NCI-H2171 treated with DMSO at 0.1 percent for 48 hours (cell line): ENCODE results near the gene EPB41L3.

ENCODE experiments used
- DNase-seq: peaks from one replicate; lab custom pipeline; 2025; lab: John Stamatoyannopoulos, UW

Gene EPB41L3

DNA sequence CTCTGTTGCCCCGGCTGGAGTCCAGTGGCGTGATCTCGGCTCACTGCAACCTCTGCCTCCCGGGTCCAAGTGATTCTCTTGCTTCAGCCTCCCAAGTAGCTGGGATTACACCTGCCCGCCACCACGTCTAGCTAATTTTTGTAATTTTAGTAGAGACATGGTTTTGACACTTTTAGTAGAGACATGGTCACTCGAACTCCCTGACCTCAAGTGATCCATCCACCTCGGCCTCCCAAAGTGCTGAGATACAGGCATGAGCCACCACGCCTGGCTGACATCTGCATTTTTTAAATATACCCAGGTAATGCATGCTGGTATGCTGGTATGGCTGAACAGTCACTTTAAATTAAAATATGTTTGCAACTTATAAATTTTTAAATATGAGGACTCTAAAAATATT is 91.9 kb downstream of the EPB41L3 start:
- DNase-seq = no peak

DNA sequence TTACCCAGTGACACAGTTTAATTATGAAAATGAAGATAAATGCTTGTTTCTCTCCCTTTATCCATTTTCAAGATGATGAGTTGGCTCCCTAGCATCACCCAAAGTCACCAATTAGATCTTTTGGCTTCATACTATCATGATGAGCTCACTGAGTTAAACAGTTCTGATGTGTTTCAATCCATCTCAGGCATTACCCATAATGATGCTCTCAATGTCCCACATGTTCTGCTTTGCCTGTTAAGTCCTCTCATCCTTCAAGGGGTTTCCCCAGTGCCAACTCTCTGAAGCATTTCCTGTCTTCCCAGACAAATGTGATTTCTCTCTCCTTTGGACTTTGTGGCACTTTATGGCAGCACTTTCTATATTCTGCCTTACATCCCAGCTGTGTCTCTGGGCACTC is 92.6 kb downstream of the EPB41L3 start:
- DNase-seq = no peak

DNA sequence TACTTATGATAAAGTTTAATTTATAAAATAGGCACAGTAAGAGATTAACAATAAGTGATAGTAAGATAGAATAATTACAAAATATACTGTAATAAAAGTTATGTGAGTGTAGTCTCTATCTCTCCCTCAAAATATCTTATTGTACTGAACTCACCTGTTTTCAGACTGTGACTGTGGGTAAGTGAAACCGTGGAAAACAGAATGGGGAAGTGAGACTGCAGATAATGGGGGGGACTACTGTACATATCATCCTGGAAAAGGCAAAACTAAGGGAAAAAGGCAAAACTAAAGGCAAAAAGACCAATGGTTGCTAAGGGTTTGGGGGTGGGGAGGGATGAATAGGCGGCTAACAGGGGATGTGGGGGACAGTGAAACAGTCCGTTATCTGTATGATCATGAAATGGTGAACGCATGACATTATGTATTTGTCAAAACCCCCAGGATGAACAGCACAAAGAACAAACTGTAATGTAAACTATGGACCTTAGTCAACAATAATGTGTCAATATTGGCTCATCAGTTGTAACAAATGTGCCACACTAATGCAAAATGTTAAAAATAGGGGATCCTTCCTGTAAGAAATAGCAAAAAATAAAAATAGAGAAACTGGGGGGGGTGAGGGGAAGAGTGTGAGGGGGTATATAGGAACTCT is 93.8 kb downstream of the EPB41L3 start:
- no peak for DNase-seq

GRCh38 chr18:5447442-5447841 is 96.4 kb downstream of the EPB41L3 start:
- DNase-seq = no peak

GRCh38 chr18:5444847-5445246 is 99.0 kb downstream of the EPB41L3 start:
- DNase-seq = no peak

DNA sequence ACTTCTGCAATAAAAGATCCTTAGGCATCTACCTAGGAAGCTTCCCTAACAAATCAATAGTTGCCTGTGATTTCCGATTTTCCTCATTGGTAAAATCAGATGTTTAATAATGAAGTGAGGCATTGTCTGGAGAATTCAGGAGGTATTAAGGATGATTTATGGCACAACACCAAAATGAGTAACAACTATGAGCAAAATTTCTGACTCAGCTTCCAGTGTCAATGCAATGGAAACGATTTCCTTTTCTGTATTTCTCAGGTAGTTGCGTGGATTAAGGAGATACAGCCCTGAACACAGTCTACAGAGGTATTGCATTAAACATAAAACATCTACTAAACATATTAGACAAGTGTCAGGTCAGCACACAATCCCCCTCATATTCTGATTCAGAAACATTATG is 99.5 kb downstream of the EPB41L3 start:
- no peak for DNase-seq

- no peak for DNase-seq
Observed at GRCh38 chr18:5439986-5440696, 103.7 kb downstream of the EPB41L3 start.

DNA sequence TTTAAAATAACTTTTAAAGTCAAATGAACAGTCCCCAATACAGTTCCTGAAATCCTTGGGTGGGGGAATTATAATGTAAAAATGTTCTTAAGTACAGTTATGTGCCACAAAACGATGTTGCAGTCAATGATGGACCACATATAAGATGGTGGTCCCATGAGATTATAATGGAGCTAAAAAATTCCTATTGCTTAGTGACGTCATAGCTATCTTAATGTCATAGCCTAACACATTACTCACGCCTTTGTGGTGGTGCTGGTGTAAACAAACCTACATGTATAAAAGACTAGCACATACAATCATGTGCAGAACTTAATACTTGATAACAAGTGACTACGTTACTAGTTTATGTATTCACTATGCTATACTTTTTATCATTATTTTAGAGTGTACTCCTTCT is 109.4 kb downstream of the EPB41L3 start:
- no peak for DNase-seq

GRCh38 chr18:5431836-5432575 is 111.8 kb downstream of the EPB41L3 start:
- peak; percentile 10 for DNase-seq

DNA sequence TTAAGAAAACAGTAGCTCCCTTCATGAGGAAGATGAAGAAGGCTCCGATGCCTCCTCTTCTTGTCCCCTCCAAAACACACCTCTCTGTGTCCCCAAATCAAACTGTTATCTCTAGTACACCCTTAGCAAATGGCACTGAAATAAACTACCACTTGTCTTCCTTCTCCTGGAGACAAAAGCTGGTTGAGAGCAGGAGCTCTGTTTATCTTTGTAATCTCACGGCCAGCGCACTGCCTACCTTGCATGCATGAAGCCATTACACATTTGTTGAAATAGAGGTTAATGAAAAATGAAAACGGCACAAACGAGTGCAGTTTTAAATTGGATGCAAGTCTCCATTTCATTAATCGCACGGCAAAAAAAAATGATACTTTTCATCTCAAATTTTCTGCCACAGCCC is 113.7 kb downstream of the EPB41L3 start:
- DNase-seq = no peak

DNA sequence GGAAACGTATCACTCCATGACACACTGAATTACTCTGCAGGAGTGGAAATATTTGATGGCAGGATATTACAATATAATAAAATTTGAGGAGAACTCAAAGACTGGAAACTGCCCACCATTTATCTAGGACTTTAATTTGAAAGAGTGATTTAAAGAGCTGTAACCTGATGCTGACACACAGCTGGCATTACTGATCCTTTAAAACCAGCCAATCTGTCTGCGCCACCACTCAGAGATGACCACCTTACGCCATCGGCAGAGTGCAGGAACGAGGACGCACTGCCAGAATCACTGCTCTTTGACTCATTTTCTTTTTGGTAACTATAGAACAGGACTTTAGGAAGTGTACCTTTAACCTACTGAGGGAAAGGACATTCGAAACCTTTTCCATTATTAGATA is 114.1 kb downstream of the EPB41L3 start:
- peak; percentile 5 for DNase-seq

DNA sequence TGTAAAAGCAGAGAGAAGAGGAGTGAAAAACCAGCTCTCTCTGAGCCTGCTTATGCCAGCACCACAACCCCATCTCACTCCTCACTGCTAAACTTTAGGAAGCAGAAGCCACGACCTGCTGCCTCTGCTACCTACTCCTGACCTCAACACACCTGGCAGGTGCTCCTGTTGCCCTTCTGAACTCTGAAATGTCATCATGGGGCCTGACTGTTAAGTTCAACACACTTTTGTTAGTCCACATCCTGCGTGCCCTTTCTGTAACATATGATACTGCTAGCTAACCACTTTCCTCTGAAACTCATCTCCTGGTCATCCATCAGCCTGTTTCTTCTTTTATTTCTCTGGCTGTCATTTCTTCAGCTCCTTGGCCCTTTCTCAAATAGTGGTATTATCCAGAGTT is 118.1 kb downstream of the EPB41L3 start:
- DNase-seq = no peak

GRCh38 chr18:5424903-5425664 is 118.7 kb downstream of the EPB41L3 start:
- DNase-seq = peak; percentile 67

GRCh38 chr18:5422626-5423025 is 121.2 kb downstream of the EPB41L3 start:
- DNase-seq = no peak

- DNase-seq = no peak
Observed at GRCh38 chr18:5421981-5422380, 121.8 kb downstream of the EPB41L3 start.

- no peak for DNase-seq
Observed at GRCh38 chr18:5420906-5421305, 122.9 kb downstream of the EPB41L3 start.

DNA sequence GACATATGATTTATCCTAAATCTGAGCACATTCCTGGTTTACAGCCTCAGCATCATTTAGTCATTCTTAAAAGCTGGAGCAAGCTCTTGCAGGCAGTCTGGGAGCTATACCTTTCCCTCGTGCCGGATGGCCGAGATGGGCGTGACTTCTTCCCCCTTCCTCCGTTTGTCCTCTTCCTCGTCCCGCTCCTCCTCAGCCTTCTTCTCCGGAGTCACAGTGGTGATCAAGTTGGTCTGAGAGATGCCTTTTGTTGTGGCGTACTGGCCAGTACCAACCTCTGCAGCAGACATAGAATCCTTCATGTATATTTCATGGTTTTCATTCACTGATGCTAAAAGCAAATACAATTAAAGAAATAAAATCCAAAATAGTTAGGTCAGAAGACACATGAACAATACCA is 124.2 kb downstream of the EPB41L3 start:
- DNase-seq = no peak

DNA sequence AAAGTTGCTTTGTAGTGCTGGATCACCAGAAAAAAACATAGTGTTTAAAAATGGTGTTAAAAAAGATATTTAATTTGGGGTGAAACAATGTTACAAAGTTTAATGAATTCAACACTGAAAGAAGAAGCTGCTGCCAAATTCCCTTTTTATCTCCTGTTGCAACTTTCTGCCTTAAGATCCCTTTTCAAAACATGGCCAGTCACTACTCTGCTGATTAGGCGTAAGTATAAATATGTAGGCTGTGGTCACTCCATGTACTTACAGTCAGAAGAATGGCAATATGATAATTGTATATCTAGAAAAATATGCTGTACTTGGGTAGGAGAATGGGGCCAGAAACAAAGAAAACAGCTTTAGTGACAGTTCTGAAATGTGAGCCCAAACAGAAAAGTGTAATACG is 124.8 kb downstream of the EPB41L3 start:
- no peak for DNase-seq

DNA sequence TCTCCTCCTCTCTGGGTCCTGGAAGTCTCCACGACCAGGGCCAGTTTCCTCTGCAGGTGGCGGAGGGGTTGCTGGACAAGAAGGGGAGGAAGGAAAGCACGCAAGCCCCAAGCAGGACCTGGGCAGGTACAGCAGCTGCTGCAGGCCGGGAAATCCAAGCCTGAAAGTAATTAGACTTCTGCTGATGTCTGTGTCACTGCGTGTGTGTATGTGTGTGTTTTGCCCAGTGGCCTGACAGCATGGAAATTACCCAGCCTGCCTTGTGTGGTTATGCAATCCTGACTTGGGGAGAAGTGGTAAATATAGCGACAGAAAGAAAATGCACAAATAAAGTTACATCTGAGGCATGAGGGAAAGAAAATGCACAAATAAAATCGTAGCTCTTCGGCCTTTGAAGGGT is 126.5 kb downstream of the EPB41L3 start:
- no peak for DNase-seq

DNA sequence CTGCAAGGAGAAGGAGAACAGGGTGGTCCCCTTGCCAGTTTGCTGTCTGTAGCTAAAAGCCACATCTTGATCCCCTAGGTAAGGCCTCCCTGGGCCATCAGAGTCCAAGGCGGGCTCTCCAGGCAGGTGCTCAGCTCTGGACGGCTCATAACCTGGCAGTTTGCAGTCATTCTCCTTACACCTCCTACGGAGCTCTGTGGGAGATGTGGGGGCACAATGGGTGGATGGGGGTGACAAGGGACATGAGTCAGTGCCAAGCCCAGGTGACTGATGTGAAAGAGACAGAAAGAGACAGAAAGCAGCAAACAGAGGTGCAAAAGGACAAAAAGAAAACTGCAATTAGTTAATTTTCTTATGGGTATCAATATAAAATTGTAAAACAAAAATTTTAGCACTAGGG is 127.7 kb downstream of the EPB41L3 start:
- DNase-seq = no peak

DNA sequence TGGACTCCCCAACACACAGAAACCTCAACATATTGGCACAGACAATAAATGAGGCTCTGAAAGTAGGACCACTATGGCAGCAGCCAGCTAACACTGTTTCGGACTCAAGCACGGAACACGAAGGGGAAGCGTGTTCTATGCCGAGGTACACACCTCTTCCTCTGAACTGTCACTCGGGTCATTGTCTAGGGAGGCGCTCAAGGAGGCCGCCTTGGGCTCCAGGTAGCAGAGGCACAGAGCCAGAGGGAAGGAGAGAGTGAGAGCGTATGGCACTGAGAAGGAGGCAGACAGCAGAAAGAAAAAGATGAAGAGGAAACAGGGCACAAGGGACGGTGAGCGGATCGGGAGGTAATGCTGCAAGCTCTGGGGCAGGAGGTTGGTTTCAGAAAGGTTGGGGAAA is 128.1 kb downstream of the EPB41L3 start:
- no peak for DNase-seq

DNA sequence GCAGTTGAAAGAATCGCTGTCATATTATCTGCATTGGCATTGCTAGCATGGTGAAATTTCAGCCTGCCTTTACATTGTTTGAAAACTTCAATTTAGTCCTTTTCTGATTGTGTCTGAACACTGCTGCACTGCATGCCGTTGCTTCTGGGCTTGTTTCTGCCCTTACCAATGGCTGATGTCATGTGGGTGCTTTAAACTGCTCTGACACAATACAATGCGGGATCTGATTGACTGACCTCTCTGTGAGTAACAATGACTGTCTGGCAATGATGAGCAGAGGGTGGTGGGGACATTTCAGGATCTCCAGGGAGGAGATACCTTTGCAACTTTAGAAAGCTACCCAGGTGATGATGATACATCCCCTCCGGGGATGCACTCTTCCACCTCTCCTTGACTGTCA is 128.8 kb downstream of the EPB41L3 start:
- no peak for DNase-seq

- DNase-seq = peak; percentile 10
Observed at GRCh38 chr18:5414546-5414945, 129.3 kb downstream of the EPB41L3 start.
